GM19351 (cell line): ENCODE measurements around the gene CLSTN2.

Source experiments
- ATAC-seq: cut with Tn5 transposase; IDR thresholded peaks from one replicate; pipeline ENCODE4 v1.9.1; 2021; ENCODE audit warnings: mild to moderate bottlenecking, moderate library complexity; ENCODE audit not compliant: unreplicated experiment

Gene CLSTN2

GRCh38 chr3:140530131-140530530 is 595.1 kb downstream of the CLSTN2 start:
- no peak for ATAC-seq

GRCh38 chr3:140530603-140531002 is 595.6 kb downstream of the CLSTN2 start:
- ATAC-seq: no peak

DNA sequence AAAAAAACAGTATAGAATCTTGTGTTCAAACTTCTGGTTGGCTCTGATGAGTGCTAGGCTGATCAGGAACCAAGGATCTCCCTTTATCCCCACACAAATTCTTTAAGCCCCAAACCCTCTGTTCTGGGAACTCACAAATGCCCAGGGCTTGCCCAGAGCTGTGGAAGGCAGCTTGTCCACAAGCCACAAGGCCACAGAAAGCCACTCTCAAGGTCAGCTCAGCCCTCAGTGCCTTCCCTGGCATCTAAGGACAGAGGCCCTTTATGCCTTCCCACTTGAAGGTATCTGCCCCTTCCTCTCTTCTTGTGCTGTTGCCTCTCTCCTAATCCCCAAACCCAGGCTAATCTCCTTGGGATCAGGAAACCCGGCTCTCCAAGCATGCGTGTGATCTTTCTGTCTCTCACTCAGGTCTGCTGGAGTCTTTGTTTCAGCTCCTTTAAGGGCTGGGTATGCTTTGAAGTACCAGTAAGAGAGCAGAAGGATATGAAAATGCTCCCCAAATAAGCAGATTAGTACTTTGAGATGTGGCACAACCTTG is 597.9 kb downstream of the CLSTN2 start:
- ATAC-seq: no peak

DNA sequence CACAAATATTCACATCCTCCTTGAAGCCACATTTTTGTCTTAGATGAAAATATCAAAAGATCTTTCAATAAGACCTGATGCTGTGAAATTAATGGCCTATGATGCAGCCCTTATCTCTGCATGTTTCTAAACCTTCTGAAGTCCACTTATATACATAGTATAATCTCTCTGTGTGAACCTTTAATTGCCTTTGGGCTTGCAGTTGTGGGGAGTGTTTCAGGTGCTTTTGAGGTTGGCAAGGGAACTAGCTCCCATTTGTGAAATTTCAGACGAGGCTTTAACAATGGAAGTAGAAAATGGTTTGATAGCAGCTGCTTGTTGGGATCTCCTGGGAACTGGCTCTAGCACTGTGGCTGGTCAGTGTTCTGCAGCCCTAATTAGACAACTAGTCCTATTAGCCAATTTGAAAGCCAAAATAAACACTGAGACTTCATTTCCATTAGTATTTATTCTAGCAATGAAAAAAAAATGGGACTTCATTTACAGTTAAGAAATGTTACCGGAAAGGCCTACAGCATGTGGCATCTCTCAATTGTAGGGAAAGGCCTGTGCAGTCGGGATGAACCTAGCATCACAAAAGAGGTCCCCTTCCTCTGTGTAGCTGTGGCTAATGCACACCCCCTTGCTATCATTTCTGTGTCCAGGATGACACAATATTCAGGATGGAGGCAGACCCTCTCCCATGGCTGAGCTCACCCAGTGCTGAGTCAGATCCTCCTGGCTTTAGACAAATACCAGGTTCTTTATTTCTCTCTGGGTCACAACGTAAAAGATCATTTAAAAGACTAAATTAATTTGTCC is 602.1 kb downstream of the CLSTN2 start:
- ATAC-seq: no peak

- ATAC-seq: no peak
Measured at GRCh38 chr3:140537727-140538082, 602.7 kb downstream of the CLSTN2 start.

DNA sequence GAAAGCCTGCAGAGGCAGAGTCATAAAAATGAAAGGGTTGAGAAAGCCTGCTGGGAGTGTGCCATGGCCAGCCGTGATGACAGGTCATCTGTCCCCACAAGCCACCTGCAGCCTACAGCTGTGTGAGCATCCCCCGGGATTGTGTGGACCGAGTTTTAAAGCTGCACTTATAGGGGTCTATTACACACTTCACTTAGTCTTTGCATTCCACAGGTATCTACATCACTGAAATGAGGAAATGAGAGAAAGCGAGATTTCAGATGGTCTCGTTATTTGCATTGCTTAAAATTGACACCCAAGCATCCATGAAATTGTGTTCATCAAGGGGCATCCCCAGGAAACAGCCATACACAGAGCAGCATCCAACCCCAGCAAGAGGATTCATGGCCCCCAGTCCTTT is 605.3 kb downstream of the CLSTN2 start:
- ATAC-seq: peak; percentile 85

GRCh38 chr3:140541975-140542653 is 607.1 kb downstream of the CLSTN2 start:
- ATAC-seq: no peak

DNA sequence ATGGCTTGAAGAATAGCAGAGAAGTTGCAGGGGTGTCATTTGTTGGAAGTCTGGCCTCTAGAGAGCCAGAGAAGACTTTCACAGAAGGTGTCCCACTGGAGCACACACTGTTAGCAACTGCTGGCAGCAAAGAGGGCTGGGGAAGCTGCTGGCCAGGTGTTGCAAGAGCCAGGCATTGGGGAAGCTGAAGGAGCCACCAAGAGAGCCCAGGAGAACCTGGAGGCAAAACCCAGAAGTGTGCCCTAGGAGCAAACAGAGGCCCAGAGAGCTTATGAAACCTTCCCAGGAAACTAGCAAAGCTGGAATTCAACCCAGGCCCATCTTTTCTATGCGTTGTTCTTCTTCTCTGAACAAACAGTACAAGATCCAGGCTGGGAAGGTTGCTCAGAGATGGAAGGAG is 610.2 kb downstream of the CLSTN2 start:
- ATAC-seq: no peak

GRCh38 chr3:140545756-140546155 is 610.8 kb downstream of the CLSTN2 start:
- no peak for ATAC-seq

DNA sequence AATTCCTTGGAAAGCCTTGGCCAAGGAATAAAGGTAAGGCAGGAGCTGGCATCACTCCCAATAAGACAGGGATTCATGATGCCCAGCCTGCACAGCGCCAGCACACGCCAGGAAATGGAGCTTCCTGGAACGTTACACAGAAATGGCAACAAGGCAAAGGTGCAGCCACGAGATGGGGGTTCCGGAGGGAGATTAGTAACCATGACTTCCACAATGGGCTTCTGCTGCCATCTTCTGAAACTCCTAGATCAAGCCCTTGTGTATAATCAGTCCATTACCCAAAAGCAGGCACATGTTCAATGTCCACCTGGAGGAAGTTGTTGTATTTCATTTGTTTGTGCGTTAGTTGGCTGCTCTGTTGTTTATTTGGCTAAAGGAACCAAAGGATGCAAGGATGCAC is 611.7 kb downstream of the CLSTN2 start:
- no peak for ATAC-seq

- ATAC-seq: no peak
Measured at GRCh38 chr3:140552403-140552802, 617.4 kb downstream of the CLSTN2 start.

DNA sequence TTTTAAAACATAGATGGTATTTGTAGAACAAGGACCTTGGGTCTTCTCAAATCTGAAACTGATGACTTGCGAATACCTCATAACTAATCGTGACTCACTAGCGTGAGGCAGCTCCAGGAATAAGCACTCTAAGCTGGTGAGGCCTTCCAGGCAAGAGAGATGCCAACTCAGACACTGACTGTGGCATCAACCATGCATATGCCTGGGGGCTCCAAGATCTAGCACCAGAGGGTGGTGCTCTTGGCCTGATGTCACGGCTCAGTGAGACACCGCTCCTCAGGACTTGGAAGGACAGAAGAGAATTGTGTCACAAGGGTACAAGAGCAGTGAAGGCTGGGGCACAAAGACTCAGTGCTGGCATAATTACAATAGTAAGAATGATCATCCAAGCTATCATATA is 617.9 kb downstream of the CLSTN2 start:
- no peak for ATAC-seq

- ATAC-seq: no peak
Measured at GRCh38 chr3:140553591-140553990, 618.6 kb downstream of the CLSTN2 start.

DNA sequence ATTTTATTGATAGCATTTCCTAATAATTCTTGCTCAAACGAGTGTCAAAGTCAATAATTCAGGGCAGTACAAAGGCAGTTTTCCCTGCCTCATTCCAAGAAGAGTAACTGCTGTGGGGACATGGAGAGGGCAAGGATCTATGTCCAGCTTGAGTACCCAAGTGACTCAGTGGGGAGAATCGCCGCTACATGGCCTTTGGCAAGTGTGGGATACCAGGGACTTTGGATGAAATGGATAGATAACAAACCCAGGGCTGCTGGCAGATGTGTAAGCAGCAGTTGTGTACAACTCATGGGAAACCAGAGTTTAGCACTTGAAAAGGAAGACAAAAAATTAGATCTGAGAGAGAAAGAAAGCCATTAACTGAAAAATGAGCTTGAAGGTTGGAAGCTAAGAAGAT is 620.7 kb downstream of the CLSTN2 start:
- ATAC-seq: no peak

DNA sequence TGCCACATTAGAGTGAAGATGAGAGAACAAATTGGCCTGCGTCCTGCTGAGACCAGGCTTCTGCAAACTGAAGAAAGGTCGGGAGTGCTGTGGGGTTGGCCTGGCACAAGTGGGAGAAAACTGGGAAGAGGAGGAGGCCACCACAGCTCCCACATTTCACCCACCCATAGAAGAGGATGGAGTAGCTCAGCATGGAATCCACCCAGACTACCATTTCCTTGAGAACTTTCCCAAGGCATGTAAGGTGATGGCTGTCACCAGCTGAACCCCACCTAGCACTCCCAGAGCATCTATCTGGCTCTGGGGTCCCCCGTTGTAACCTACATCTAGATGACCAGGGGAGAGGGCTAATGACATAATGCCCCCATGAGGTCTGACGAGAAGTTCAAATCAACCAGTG is 622.5 kb downstream of the CLSTN2 start:
- no peak for ATAC-seq

DNA sequence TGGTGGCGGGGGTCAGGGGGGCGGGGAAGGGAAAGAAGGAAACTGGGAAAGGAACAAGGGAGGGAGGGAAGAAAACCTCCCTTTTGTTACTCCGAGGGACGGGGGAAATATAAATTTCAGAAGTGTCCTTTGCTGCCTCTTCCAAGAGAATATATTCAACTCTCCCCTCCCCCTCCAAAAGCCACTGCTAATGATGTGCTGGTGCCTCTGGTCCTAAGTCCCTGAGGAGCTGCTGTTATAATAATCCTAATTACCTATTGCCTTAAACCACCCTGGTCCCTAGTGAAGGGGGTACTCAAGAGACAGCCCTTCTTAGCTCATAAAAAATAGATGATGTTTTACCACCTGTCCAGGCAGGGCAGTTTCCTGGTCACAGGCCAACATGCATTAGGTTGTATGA is 624.6 kb downstream of the CLSTN2 start:
- ATAC-seq: no peak

DNA sequence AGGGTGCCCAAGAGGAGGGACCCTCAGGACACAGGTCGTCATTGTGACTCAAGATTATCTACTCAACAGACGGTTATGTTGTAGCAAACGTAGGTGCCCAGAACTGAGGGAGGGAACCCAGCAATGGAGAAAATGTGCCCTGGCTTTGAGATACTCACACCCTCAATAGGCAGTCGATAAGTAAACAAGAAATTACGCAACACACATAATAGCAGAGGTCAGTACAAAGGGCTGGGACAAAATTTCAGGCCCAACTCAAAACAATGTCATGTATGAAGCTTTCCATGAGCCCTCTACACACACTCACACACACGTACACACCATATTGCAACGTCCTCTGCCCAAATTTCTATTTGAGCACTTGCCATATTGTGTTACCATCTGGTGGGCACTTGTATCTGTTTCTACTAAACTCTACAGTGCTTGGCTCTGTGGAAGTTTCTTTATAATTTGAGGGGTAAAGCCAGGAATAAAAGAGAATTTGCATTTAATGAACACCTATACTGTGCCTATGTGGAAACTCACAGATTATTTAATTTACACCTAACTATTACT is 628.3 kb downstream of the CLSTN2 start:
- ATAC-seq: no peak

DNA sequence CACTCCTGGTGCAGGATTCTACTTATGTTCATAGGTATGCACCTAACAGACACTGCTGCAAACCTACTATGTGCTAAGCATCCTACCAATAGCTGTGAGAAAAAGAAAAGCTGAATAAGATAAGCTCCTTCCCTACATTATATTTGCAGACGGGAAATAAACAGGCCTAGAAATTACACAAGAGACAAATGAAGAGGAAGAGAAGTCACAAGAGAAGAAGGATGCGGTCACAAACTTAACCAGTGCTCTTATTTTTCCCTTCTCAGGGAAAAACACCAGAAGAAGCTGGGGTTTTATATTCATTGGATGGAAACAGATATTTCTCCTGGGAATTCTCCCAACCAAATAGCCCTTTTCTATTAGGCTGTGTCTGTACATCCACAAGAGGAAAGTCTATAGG is 633.1 kb downstream of the CLSTN2 start:
- ATAC-seq: no peak

GRCh38 chr3:140568842-140569520 is 634.0 kb downstream of the CLSTN2 start:
- ATAC-seq: no peak

GRCh38 chr3:140570602-140571001 is 635.6 kb downstream of the CLSTN2 start:
- ATAC-seq: no peak

GRCh38 chr3:140571836-140572235 is 636.9 kb downstream of the CLSTN2 start:
- ATAC-seq: no peak
